OCI-LY3 (cell line): Measurements from ENCODE around the gene NUAK2.

ENCODE experiments used
- H2AFZ ChIP-seq: fragments of 200-600, 300-600 bp; shearing (Covaris generic); 2 replicates; pipeline ENCODE4 v1.6.0; 2014; ENCODE audit warnings: antibody characterized with exemption, low read depth, low read length
- H3K27ac ChIP-seq: fragments of 200-600, 300-600 bp; sonication (generic); 2 replicates; pipeline ENCODE4 v1.5.1; 2014; ENCODE audit warnings: mild to moderate bottlenecking, low read length, moderate library complexity, mixed read lengths
- H3K27me3 ChIP-seq: fragments of 200-600, 300-600 bp; sonication (generic); 2 replicates; pipeline ENCODE4 v1.6.1; 2014; ENCODE audit warnings: low read depth, low read length, mixed read lengths
- H3K36me3 ChIP-seq: fragments of 200-600, 300-600 bp; sonication (generic); replicated peaks from 2 replicates; pipeline ENCODE3; 2014; ENCODE audit warnings: low read depth, low read length, mixed read lengths
- H3K4me1 ChIP-seq: fragments of 300-600, 200-600 bp; sonication (generic); 2 replicates; pipeline ENCODE4 v1.6.1; 2014; ENCODE audit warnings: low read length, mixed read lengths
- H3K4me2 ChIP-seq: fragments of 200-600, 300-600 bp; sonication (generic); 2 replicates; pipeline ENCODE4 v1.6.1; 2014; ENCODE audit warnings: low read length, mixed read lengths
- H3K4me3 ChIP-seq: fragments of 300-600, 200-600 bp; sonication (generic); 2 replicates; pipeline ENCODE4 v1.5.1; 2014; ENCODE audit warnings: antibody characterized with exemption, mild to moderate bottlenecking, low read length, moderate library complexity
- H3K79me2 ChIP-seq: fragments of 300-600, 200-600 bp; shearing (Covaris generic); 2 replicates; pipeline ENCODE4 v1.6.1; 2014; ENCODE audit warnings: mild to moderate bottlenecking, low read length, mixed read lengths
- H3K9ac ChIP-seq: fragments of 300-600, 200-600 bp; shearing (Covaris generic); 2 replicates; pipeline ENCODE4 v1.6.0; 2014; ENCODE audit warnings: mild to moderate bottlenecking, low read length, moderate library complexity
- H3K9me3 ChIP-seq: fragments of 200-600, 300-600 bp; shearing (Covaris generic); 2 replicates; pipeline ENCODE4 v1.6.1; 2014; ENCODE audit warnings: low read length, mixed read lengths; ENCODE audit not compliant: insufficient read depth
- H4K20me1 ChIP-seq: fragments of 200-600, 300-600 bp; sonication (generic); 2 replicates; pipeline ENCODE4 v1.6.1; 2016; ENCODE audit warnings: low read length, mixed read lengths; ENCODE audit not compliant: insufficient read depth
- EZH2phosphoT487 ChIP-seq: fragments of 200-600 bp; shearing (Covaris generic); IDR thresholded peaks from 2 replicates; pipeline ENCODE4 v1.6.1; 2018; ENCODE audit warnings: antibody characterized with exemption, mixed run types, low read depth
- TF ChIP-seq, protein P1 (sequence below): fragments of 200-600, 300-600 bp; sonication (generic); IDR thresholded peaks from 2 replicates; pipeline ENCODE4 v1.5.1; 2014; ENCODE audit warnings: antibody characterized with exemption, low read length, low read depth

Gene NUAK2

DNA sequence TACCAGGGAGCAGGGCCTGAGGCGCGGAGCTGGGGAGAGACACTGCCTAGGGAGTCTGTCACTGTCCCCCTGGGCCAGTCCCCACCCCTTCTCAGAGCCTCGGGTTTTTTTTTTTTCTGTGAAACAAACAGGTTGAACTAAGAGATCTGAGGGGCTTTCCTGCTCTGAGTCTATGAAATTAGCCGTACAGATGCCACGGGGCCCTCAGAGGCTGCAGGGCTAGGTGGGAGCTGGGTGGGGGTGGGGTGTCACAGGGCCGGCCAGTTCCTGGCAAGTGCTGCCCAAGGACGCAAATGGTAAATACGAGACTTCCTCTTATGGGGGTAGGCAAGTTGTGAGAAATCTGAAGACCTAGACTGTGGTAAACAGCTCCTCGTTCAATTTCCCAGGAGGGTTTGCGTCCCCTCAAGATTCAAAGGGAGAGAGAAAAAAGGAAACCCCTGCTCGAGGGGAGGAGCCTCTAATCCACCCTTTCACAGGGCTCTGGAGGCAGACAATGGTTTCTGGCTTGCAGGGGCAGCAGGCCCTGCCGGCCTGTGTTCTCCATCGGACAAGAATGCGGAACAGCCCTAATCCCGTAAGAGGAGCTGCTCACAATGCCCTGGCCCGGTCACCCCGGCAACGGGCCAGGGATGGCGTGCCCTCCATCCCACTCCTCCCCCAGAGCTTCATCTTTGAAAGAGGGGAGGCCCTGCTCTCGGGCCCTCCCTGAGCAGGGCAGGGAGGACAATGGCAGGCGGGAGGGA lies 7.8 kb downstream of the NUAK2 start:
- H4K20me1 ChIP-seq, result peaks cover 44% of the 10 kb centered on the region
- no peak overlapping the region for H2AFZ ChIP-seq
- peak overlapping the region; percentile 98 for H3K9ac ChIP-seq
- no peaks in the 10 kb centered on the region for H3K27me3 ChIP-seq
- H3K79me2 ChIP-seq, result peaks cover 87% of the 10 kb centered on the region
- no peak for TF ChIP-seq EZH2phosphoT487
- TF ChIP-seq, protein P1, sequence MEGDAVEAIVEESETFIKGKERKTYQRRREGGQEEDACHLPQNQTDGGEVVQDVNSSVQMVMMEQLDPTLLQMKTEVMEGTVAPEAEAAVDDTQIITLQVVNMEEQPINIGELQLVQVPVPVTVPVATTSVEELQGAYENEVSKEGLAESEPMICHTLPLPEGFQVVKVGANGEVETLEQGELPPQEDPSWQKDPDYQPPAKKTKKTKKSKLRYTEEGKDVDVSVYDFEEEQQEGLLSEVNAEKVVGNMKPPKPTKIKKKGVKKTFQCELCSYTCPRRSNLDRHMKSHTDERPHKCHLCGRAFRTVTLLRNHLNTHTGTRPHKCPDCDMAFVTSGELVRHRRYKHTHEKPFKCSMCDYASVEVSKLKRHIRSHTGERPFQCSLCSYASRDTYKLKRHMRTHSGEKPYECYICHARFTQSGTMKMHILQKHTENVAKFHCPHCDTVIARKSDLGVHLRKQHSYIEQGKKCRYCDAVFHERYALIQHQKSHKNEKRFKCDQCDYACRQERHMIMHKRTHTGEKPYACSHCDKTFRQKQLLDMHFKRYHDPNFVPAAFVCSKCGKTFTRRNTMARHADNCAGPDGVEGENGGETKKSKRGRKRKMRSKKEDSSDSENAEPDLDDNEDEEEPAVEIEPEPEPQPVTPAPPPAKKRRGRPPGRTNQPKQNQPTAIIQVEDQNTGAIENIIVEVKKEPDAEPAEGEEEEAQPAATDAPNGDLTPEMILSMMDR, result no peak
- no peaks in the 10 kb centered on the region for H3K9me3 ChIP-seq
- H3K36me3 ChIP-seq, result peaks cover 45% of the 10 kb centered on the region
- peaks cover 88% of the 10 kb centered on the region for H3K4me1 ChIP-seq
- H3K27ac ChIP-seq, result peak overlapping the region; percentile 97
- H3K4me3 ChIP-seq, result peak overlapping the region; percentile 79
- H3K4me2 ChIP-seq, result peak overlapping the region; percentile 99

GRCh38 chr1:205312866-205313562 lies 8.5 kb downstream of the NUAK2 start:
- Histone ChIP-seq H3K27ac (peak overlapping the region; percentile 97), H4K20me1 (peaks cover 44% of the 10 kb centered on the region), H3K4me1 (peaks cover 81% of the 10 kb centered on the region), H2AFZ (no peak overlapping the region), H3K36me3 (peaks cover 47% of the 10 kb centered on the region), H3K4me2 (peak overlapping the region; percentile 99), H3K9me3 (no peaks in the 10 kb centered on the region), H3K9ac (peak overlapping the region; percentile 98), H3K4me3 (peak overlapping the region; percentile 79), H3K27me3 (no peaks in the 10 kb centered on the region), H3K79me2 (peaks cover 79% of the 10 kb centered on the region)
- no peak for TF ChIP-seq EZH2phosphoT487
- TF ChIP-seq, protein P1, result no peak

DNA sequence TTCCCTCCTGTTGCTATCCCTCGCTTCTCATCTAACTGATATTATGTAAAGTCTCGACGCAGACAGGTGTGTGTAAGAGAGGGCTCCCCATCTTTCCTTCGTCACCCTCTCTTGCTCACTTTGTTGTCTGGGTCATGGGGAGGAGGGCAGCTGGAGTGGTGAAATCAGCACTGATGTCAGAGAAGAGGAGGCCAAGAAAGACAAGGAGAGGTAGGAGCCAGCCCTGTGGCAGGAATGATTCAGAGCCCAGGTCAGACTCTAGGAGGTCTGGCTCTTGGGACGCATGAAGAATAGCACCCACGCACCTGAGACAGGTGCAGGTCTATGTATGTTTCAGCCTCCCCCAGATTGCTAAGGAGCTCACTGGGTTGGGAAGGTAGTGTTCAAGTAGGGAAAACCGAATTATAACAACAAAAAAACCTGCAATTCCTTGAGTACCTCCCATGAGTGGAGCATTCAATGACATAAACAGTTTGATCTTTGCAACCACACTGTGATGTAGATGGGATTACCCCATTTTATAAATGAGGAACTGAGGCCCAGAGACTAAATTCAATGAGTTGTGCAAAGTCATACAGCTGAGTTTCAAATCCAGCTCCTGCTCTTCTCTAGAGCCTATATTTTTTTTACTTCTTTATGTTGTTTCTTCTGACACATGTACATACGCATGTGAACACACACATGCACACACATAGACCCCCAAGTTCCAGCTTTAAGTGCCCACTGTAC lies 10.4 kb downstream of the NUAK2 start:
- H3K27ac ChIP-seq, result peak overlapping the region; percentile 97
- H3K4me2 ChIP-seq, result peak overlapping the region; percentile 99
- H3K9ac ChIP-seq, result peak overlapping the region; percentile 98
- TF ChIP-seq, protein P1, result no peak
- no peak for TF ChIP-seq EZH2phosphoT487
- peaks cover 62% of the 10 kb centered on the region for H3K36me3 ChIP-seq
- no peaks in the 10 kb centered on the region for H3K27me3 ChIP-seq
- H3K9me3 ChIP-seq, result no peaks in the 10 kb centered on the region
- peaks cover 61% of the 10 kb centered on the region for H3K79me2 ChIP-seq
- H3K4me1 ChIP-seq, result peaks cover 62% of the 10 kb centered on the region
- H4K20me1 ChIP-seq, result peaks cover 44% of the 10 kb centered on the region; the same call in 1 of the 2 replicates
- no peak overlapping the region for H2AFZ ChIP-seq
- H3K4me3 ChIP-seq, result peak overlapping the region; percentile 79

GRCh38 chr1:205309741-205310140 lies 11.8 kb downstream of the NUAK2 start:
- H3K79me2 ChIP-seq, result peaks cover 47% of the 10 kb centered on the region
- TF ChIP-seq, protein P1, result no peak
- TF ChIP-seq EZH2phosphoT487, result no peak

More at GRCh38 chr1:205309741-205310140, 11.8 kb downstream of the NUAK2 start:
- Histone ChIP-seq H3K27me3 (no peaks in the 10 kb centered on the region), H3K36me3 (peaks cover 73% of the 10 kb centered on the region), H3K9me3 (no peaks in the 10 kb centered on the region), H3K4me1 (peaks cover 48% of the 10 kb centered on the region), H3K4me2 (no peak overlapping the region), H3K9ac (no peak overlapping the region), H3K27ac (no peak overlapping the region), H4K20me1 (peaks cover 44% of the 10 kb centered on the region; the same call in 1 of the 2 replicates), H3K4me3 (no peak overlapping the region), H2AFZ (no peak overlapping the region)
